DOHH2 (cell line): Measurements from ENCODE around the gene PPP1R14C.
A peak's percentile ranks its signal among the peaks of the same experiment; 100 is the strongest.

Experiments used
- H3F3A ChIP-seq: fragments of 200-600 bp; sonication (generic), shearing (Covaris generic); 2 replicates; pipeline ENCODE4 v1.6.0; 2016; ENCODE audit warnings: antibody characterized with exemption, mild to moderate bottlenecking; ENCODE audit not compliant: control insufficient read depth, insufficient read depth
- H3K27ac ChIP-seq: fragments of 200-600 bp; sonication (generic); 2 replicates; pipeline ENCODE4 v1.5.1; 2014; ENCODE audit warnings: low read depth, mild to moderate bottlenecking, low read length, moderate library complexity
- H3K27me3 ChIP-seq: fragments of 200-600 bp; sonication (generic); 2 replicates; pipeline ENCODE4 v1.6.1; 2014; ENCODE audit warnings: mild to moderate bottlenecking, low read length, mixed read lengths; ENCODE audit not compliant: control insufficient read depth
- H3K36me3 ChIP-seq: fragments of 200-600 bp; sonication (generic); 2 replicates; pipeline ENCODE4 v1.6.1; 2014; ENCODE audit warnings: mild to moderate bottlenecking, low read length, moderate library complexity, mixed read lengths; ENCODE audit not compliant: control insufficient read depth
- H3K4me1 ChIP-seq: fragments of 200-600 bp; sonication (generic); 2 replicates; pipeline ENCODE4 v1.6.1; 2014; ENCODE audit warnings: mild to moderate bottlenecking, low read length, mixed read lengths; ENCODE audit not compliant: control insufficient read depth
- H3K4me2 ChIP-seq: fragments of 200-600 bp; sonication (generic); 2 replicates; pipeline ENCODE4 v1.6.0; 2014; ENCODE audit warnings: mild to moderate bottlenecking, low read length, moderate library complexity
- H3K4me3 ChIP-seq: fragments of 200-600 bp; sonication (generic); 2 replicates; pipeline ENCODE4 v1.5.1; 2014; ENCODE audit warnings: mild to moderate bottlenecking, low read length, mixed read lengths
- H3K79me2 ChIP-seq: fragments of 200-600 bp; sonication (generic); 2 replicates; pipeline ENCODE4 v1.6.1; 2014; ENCODE audit warnings: mild to moderate bottlenecking, low read length, mixed read lengths; ENCODE audit not compliant: control insufficient read depth
- H3K9me2 ChIP-seq: fragments of 200-600 bp; sonication (generic); replicated peaks from 2 replicates; pipeline ENCODE4 v1.6.1; 2014; ENCODE audit warnings: mild to moderate bottlenecking, low read length, mixed read lengths; ENCODE audit not compliant: control insufficient read depth
- H3K9me3 ChIP-seq: fragments of 200-600 bp; sonication (generic); 2 replicates; pipeline ENCODE4 v1.6.1; 2014; ENCODE audit warnings: antibody characterized with exemption, low read length, mixed read lengths; ENCODE audit not compliant: control insufficient read depth, insufficient read depth
- H4K20me1 ChIP-seq: fragments of 200-600 bp; sonication (generic); 2 replicates; pipeline ENCODE4 v1.6.0; 2014; ENCODE audit warnings: low read depth, mild to moderate bottlenecking, antibody characterized with exemption, low read length, moderate library complexity; ENCODE audit not compliant: control insufficient read depth, insufficient read depth
- CTCF ChIP-seq: fragments of 200-600 bp; sonication (generic); IDR thresholded peaks from one replicate; pipeline ENCODE4 v1.5.1; 2014; ENCODE audit warnings: antibody characterized with exemption, mild to moderate bottlenecking, low read depth, low read length; ENCODE audit not compliant: poor library complexity, severe bottlenecking
- EZH2phosphoT487 ChIP-seq: fragments of 200-600 bp; sonication (generic); IDR thresholded peaks from 2 replicates; pipeline ENCODE4 v1.6.1; 2017; ENCODE audit warnings: borderline replicate concordance, mild to moderate bottlenecking, antibody characterized with exemption, low read length, moderate library complexity, mixed read lengths

Gene PPP1R14C

GRCh38 chr6:150169609-150170008, 26.8 kb downstream of the PPP1R14C start:
- Histone ChIP-seq H3K27ac (no peak overlapping the region), H3K4me1 (peaks cover 41% of the 10 kb centered on the region), H3K4me3 (no peak overlapping the region; the same call in 1 of the 2 replicates), H3K79me2 (no peaks in the 10 kb centered on the region), H3F3A (peaks cover 2% of the 10 kb centered on the region; the same call in 1 of the 2 replicates), H3K9me3 (no peaks in the 10 kb centered on the region), H3K36me3 (no peaks in the 10 kb centered on the region), H4K20me1 (no peaks in the 10 kb centered on the region), H3K4me2 (peak overlapping the region; percentile 79), H3K9me2 (no peaks in the 10 kb centered on the region), H3K27me3 (no peaks in the 10 kb centered on the region)
- TF ChIP-seq CTCF (no peak), EZH2phosphoT487 (no peak)

GRCh38 chr6:150172929-150173328, 30.1 kb downstream of the PPP1R14C start:
- Histone ChIP-seq H3K27ac (no peak overlapping the region), H3K79me2 (no peaks in the 10 kb centered on the region), H3F3A (no peaks in the 10 kb centered on the region), H3K9me3 (no peaks in the 10 kb centered on the region), H3K4me2 (no peak overlapping the region), H4K20me1 (no peaks in the 10 kb centered on the region), H3K4me3 (no peak overlapping the region), H3K9me2 (no peaks in the 10 kb centered on the region), H3K27me3 (no peaks in the 10 kb centered on the region), H3K4me1 (peaks cover 23% of the 10 kb centered on the region), H3K36me3 (no peaks in the 10 kb centered on the region)
- no peak for TF ChIP-seq CTCF
- no peak for TF ChIP-seq EZH2phosphoT487

GRCh38 chr6:150175586-150176151, 32.8 kb downstream of the PPP1R14C start:
- no peak overlapping the region for H3K4me3 ChIP-seq
- peaks cover 6% of the 10 kb centered on the region for H3K4me1 ChIP-seq
- H3K4me2 ChIP-seq: no peak overlapping the region
- no peaks in the 10 kb centered on the region for H3K9me2 ChIP-seq
- no peak overlapping the region for H3K27ac ChIP-seq
- no peaks in the 10 kb centered on the region for H3K79me2 ChIP-seq
- no peaks in the 10 kb centered on the region for H3F3A ChIP-seq
- no peaks in the 10 kb centered on the region for H4K20me1 ChIP-seq
- H3K9me3 ChIP-seq: no peaks in the 10 kb centered on the region
- H3K36me3 ChIP-seq: no peaks in the 10 kb centered on the region
- TF ChIP-seq EZH2phosphoT487: no peak
- no peak for TF ChIP-seq CTCF
- no peaks in the 10 kb centered on the region for H3K27me3 ChIP-seq
